ENCODE measurements around the gene CCDC117.
"Not testable (repeated sequence)": the region's sequence is repeated elsewhere in the genome, so short reads cannot be mapped to it uniquely, and the experiment has no call there.

CCDC117 gene

DNA sequence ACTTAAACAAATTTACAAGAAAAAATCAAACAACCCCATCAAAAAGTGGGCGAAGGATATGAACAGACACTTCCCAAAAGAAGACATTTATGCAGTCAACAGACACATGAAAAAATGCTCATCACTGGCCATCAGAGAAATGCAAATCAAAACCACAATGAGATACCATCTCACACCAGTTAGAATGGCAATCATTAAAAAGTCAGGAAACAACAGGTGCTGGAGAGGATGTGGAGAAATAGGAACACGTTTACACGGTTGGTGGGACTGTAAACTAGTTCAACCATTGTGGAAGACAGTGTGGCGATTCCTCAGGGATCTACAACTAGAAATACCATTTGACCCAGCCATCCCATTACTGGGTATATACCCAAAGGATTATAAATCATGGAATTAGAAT is 53.9 kb downstream of the CCDC117 start:
- not testable (repeated sequence) for H3K36me3 ChIP-seq (ENCODE audit: control insufficient read depth in 4 of 4, insufficient read depth in 4 of 4, low read length in 3 of 4); H3K27ac ChIP-seq (ENCODE audit: insufficient read depth in 1 of 2, low read depth in 1 of 2, low read length in 2 of 2, poor library complexity in 1 of 2, severe bottlenecking in 2 of 2); H3K27me3 ChIP-seq (replicated peaks in 2 of 5; ENCODE audit: control insufficient read depth in 4 of 5, insufficient read depth in 5 of 5, low read length in 4 of 5); H3K9me3 ChIP-seq (ENCODE audit: control extremely low read depth in 1 of 5, control insufficient read depth in 4 of 5, insufficient read depth in 2 of 5, low read depth in 1 of 5, low read length in 4 of 5); H3K4me3 ChIP-seq (ENCODE audit: control insufficient read depth in 1 of 7, extremely low read depth in 1 of 7, insufficient read depth in 4 of 7, low read depth in 2 of 7, low read length in 6 of 7); DNase-seq
- H3K4me1 ChIP-seq (ENCODE audit: control extremely low read depth in 1 of 4, control insufficient read depth in 4 of 4, insufficient read depth in 4 of 4, low read length in 3 of 4): peaks cover 13 to 50% (median 39%) of the 10 kb centered on the region in 4 experiments
- POLR2A ChIA-PET: interaction anchor here (0.6 kb wide), 1 partner anchor 136 kb away, joined by 5 read pairs; no protein-coding TSS in a partner anchor
- CTCF ChIA-PET: interaction anchor here (7.0 to 8.7 kb wide), 2 partner anchors 10 to 25 kb away, joined by 91 to 174 read pairs; partner anchors contain the start of gene XBP1
- no CpG with 5 or more reads among the region's 4 CpGs for WGBS (ENCODE audit: insufficient coverage)

DNA sequence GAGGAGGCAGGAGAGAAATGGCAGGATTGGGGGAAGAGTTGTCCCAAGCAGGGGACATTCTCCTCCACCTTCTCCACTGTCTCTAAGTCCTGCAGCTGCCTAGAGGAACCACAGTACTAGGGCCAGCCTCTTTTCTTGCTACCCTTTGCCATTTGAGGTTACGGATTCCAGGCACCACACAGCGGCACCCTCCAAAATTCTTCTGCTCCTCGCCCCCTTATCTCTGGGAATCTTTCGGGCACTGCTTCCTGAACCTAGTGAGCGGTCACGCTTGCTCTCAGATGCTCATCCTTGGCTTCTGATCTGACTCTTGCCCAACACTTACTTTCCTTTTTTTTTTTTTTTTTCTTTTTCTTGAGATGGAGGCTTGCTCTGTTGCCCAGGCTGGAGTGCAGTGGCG is 54.4 kb downstream of the CCDC117 start:
- Histone ChIP-seq H3K27ac (ENCODE audit: insufficient read depth in 1 of 2, low read depth in 1 of 2, low read length in 2 of 2, poor library complexity in 1 of 2, severe bottlenecking in 2 of 2) (no peak overlapping the region), H3K4me1 (ENCODE audit: control extremely low read depth in 1 of 4, control insufficient read depth in 4 of 4, insufficient read depth in 4 of 4, low read length in 3 of 4) (peaks cover 13 to 50% (median 35%) of the 10 kb centered on the region in 4 experiments), H3K4me3 (ENCODE audit: control insufficient read depth in 1 of 7, extremely low read depth in 1 of 7, insufficient read depth in 4 of 7, low read depth in 2 of 7, low read length in 6 of 7) (no peak overlapping the region), H3K36me3 (ENCODE audit: control insufficient read depth in 4 of 4, insufficient read depth in 4 of 4, low read length in 3 of 4) (no peaks in the 10 kb centered on the region), H3K9me3 (ENCODE audit: control extremely low read depth in 1 of 5, control insufficient read depth in 4 of 5, insufficient read depth in 2 of 5, low read depth in 1 of 5, low read length in 4 of 5) (no peaks in the 10 kb centered on the region), H3K27me3 (replicated peaks in 2 of 5; ENCODE audit: control insufficient read depth in 4 of 5, insufficient read depth in 5 of 5, low read length in 4 of 5) (no peaks in the 10 kb centered on the region)
- 88% methylated on average over 6 of the region's 7 CpGs for WGBS (ENCODE audit: insufficient coverage)
- DNase-seq: no peak
- CTCF ChIA-PET: interaction anchor here (7.0 to 8.7 kb wide), 4 partner anchors 10 to 226 kb away, joined by 49 to 174 read pairs (median 100); partner anchors contain the start of gene XBP1
- POLR2A ChIA-PET: interaction anchor here (0.6 kb wide), 1 partner anchor 136 kb away, joined by 5 read pairs; no protein-coding TSS in a partner anchor

DNA sequence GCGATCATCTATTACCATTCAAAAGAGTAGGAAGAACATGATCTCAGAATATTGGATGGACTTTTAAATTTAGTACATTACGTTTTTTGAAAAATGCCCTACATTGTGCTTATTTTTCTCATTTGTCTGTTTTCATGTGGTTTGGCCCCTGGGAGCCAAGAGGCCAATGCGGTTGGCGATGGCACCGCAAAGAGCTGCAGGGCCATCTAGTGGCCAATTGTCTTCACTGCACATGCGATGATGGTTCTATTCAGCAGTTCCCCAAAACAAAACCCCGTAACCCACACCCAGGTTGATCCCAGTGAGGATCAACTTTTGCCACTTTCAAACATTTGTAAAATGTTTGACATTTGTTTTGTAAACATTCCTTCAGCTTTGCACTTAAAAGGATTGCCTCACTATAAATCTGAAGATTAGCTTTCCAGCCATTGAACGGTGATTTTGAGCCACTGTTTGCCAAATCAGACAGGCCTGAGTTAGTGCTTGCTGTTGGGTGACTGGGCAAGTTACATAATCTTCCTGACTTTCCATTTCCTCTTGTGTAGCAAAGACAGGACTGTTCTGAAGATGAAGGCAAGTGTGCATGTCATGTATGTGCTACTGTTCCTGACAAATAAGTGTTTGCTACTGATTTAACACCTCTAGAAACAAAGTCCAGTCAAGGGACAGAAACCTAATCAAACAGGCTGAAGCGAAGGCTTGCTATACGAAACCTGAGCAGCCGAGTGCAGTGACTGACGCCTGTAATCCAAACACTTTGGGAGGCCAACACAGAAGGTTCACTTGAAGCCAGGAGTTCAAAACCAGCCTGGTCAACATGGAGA is 57.1 kb downstream of the CCDC117 start:
- POLR2A ChIA-PET: interaction anchor here (0.6 to 3.1 kb wide), 6 partner anchors 19 to 453 kb away, joined by 3 to 18 read pairs (median 6); partner anchors contain the start of gene XBP1
- WGBS (ENCODE audit: insufficient coverage): 50% methylated on average over 7 of the region's 12 CpGs
- H3K27me3 ChIP-seq (replicated peaks in 2 of 5; ENCODE audit: control insufficient read depth in 4 of 5, insufficient read depth in 5 of 5, low read length in 4 of 5): no peaks in the 10 kb centered on the region

DNA sequence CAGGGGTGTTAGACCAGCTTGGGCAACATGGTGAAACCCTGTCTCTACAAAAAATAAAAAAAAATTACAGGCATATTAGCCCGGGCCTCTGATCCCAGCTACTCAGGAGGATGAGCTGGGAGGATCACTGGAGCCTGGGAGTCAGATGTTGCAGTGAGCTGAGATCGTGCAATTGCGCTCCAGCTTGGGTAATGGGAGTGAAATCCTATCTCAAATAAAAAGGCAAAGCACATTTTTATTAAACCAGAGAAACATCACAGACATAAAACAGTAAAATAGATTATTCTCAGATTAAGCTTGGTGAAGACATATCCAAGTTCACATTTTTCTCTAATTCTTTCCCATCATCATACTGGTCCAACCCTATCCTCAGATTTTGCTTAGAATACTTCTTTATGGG is 57.9 kb downstream of the CCDC117 start:
- ChIA-PET POLR2A (interaction anchor here (0.5 to 3.1 kb wide), 3 partner anchors 28 to 35 kb away, joined by 3 to 7 read pairs (median 5); partner anchors contain the start of gene XBP1), CTCF (interaction anchor here (1.3 to 8.7 kb wide), 10 partner anchors 14 to 812 kb away, joined by 3 to 174 read pairs (median 7); partner anchors contain the start of gene XBP1)
- H3K9me3 ChIP-seq (ENCODE audit: control extremely low read depth in 1 of 5, control insufficient read depth in 4 of 5, insufficient read depth in 2 of 5, low read depth in 1 of 5, low read length in 4 of 5): no peaks in the 10 kb centered on the region
- H3K4me1 ChIP-seq (ENCODE audit: control extremely low read depth in 1 of 4, control insufficient read depth in 4 of 4, insufficient read depth in 4 of 4, low read length in 3 of 4): peaks cover 2 to 32% (median 17%) of the 10 kb centered on the region in 4 experiments
- H3K27ac ChIP-seq (ENCODE audit: insufficient read depth in 1 of 2, low read depth in 1 of 2, low read length in 2 of 2, poor library complexity in 1 of 2, severe bottlenecking in 2 of 2): no peak overlapping the region
- DNase-seq: no peak
- peaks cover 0 to 7% (median 1%) of the 10 kb centered on the region in 4 experiments for H3K36me3 ChIP-seq (ENCODE audit: control insufficient read depth in 4 of 4, insufficient read depth in 4 of 4, low read length in 3 of 4)
- 100% methylated on average over 3 of the region's 3 CpGs for WGBS (ENCODE audit: insufficient coverage)
- H3K4me3 ChIP-seq (ENCODE audit: control insufficient read depth in 1 of 7, extremely low read depth in 1 of 7, insufficient read depth in 4 of 7, low read depth in 2 of 7, low read length in 6 of 7): no peak overlapping the region
- H3K27me3 ChIP-seq (replicated peaks in 2 of 5; ENCODE audit: control insufficient read depth in 4 of 5, insufficient read depth in 5 of 5, low read length in 4 of 5): no peaks in the 10 kb centered on the region

More for the DNA sequence above, 57.1 kb downstream of the CCDC117 start:
- Histone ChIP-seq H3K4me3 (ENCODE audit: control insufficient read depth in 1 of 7, extremely low read depth in 1 of 7, insufficient read depth in 4 of 7, low read depth in 2 of 7, low read length in 6 of 7) (peak overlapping the region in 2 of 7 experiments; percentile 26 to 45), H3K4me1 (ENCODE audit: control extremely low read depth in 1 of 4, control insufficient read depth in 4 of 4, insufficient read depth in 4 of 4, low read length in 3 of 4) (peaks cover 2 to 32% (median 17%) of the 10 kb centered on the region in 4 experiments), H3K9me3 (ENCODE audit: control extremely low read depth in 1 of 5, control insufficient read depth in 4 of 5, insufficient read depth in 2 of 5, low read depth in 1 of 5, low read length in 4 of 5) (no peaks in the 10 kb centered on the region), H3K36me3 (ENCODE audit: control insufficient read depth in 4 of 4, insufficient read depth in 4 of 4, low read length in 3 of 4) (peaks cover 0 to 7% (median 1%) of the 10 kb centered on the region in 4 experiments), H3K27ac (ENCODE audit: insufficient read depth in 1 of 2, low read depth in 1 of 2, low read length in 2 of 2, poor library complexity in 1 of 2, severe bottlenecking in 2 of 2) (no peak overlapping the region)
- DNase-seq: peak; percentile 82 to 92 (median 90)
- CTCF ChIA-PET: interaction anchor here (0.8 to 8.7 kb wide), 12 partner anchors 13 to 811 kb away, joined by 3 to 174 read pairs (median 5); partner anchors contain the start of gene XBP1

DNA sequence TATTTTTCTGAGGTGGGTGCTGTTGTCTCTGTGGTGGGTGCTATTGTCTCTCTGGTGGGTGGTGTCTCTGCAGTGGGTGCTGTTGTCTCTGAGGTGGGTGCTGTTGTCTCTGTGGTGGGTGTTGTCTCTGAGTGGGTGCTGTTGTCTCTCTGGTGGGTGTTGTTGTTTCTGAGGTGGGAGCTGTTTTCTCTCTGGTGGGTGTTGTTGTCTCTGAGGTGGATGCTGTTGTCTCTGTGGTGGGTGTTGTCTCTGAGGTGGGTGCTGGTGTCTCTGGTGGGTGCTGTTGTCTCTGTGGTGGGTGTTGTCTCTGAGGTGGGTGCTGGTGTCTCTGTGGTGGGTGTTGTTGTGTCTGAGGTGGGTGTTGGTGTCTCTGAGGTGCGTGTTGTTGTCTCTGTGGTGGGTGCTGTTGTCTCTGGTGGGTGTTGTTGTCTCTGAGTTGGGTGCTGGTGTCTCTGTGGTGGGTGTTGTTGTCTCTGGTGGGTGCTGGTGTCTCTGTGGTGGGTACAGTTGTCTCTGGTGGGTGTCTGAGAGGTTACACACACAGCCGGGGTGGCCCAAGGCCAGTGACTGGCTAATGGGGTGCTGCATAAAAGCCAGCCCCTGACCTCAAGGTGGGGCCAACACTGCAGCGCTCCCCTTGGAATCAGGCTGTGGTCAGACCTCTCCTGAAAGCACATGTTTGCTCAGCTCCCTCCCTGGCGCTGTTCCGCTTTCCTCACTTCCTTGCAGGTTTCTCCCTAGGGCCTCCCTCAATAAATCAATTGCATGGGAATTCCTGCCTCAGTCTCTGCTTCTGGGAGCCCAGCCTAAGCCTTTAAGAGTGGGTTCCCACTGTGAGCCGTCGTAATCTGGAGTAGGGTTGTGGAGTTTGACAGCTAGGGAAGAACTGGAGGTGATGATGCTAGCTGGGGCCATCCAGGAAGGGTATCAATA is 58.9 kb downstream of the CCDC117 start:
- no peak overlapping the region for H3K27ac ChIP-seq (ENCODE audit: insufficient read depth in 1 of 2, low read depth in 1 of 2, low read length in 2 of 2, poor library complexity in 1 of 2, severe bottlenecking in 2 of 2)
- H3K27me3 ChIP-seq (replicated peaks in 2 of 5; ENCODE audit: control insufficient read depth in 4 of 5, insufficient read depth in 5 of 5, low read length in 4 of 5): no peaks in the 10 kb centered on the region
- no peak overlapping the region for H3K4me3 ChIP-seq (ENCODE audit: control insufficient read depth in 1 of 7, extremely low read depth in 1 of 7, insufficient read depth in 4 of 7, low read depth in 2 of 7, low read length in 6 of 7)
- POLR2A ChIA-PET: interaction anchor here (0.8 kb wide), 1 partner anchor 31 kb away, joined by 5 read pairs; the partner anchor contains the start of gene XBP1
- H3K4me1 ChIP-seq (ENCODE audit: control extremely low read depth in 1 of 4, control insufficient read depth in 4 of 4, insufficient read depth in 4 of 4, low read length in 3 of 4): peaks cover 2 to 32% (median 17%) of the 10 kb centered on the region in 4 experiments
- no peaks in the 10 kb centered on the region for H3K9me3 ChIP-seq (ENCODE audit: control extremely low read depth in 1 of 5, control insufficient read depth in 4 of 5, insufficient read depth in 2 of 5, low read depth in 1 of 5, low read length in 4 of 5)
- H3K36me3 ChIP-seq (ENCODE audit: control insufficient read depth in 4 of 4, insufficient read depth in 4 of 4, low read length in 3 of 4): peaks cover 0 to 7% (median 1%) of the 10 kb centered on the region in 4 experiments
- WGBS (ENCODE audit: insufficient coverage): 82% methylated on average over 3 of the region's 7 CpGs
- DNase-seq: no peak
- CTCF ChIA-PET: interaction anchor here (1.5 to 8.7 kb wide), 6 partner anchors 15 to 230 kb away, joined by 3 to 174 read pairs (median 70); partner anchors contain the start of gene XBP1

DNA sequence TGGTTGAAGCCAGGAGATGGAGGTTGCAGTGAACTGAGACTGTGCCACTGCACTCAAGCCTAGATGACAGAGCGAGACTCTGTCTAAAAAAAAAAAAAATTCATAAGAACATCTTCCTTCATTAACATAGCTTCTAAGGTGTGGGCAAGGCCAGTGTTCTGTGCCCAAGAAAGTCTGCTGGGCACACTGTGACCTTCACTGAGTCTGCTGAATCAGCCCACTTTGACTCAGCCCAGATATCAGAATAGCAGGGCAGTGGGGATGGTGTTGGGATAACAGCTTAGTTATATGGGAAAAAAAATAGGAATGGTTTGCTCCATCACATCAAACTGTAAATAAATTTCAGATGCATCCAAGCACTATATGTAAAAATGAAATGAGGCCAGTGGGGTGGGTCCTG is 60.2 kb downstream of the CCDC117 start:
- H3K36me3 ChIP-seq (ENCODE audit: control insufficient read depth in 4 of 4, insufficient read depth in 4 of 4, low read length in 3 of 4): peaks cover 0 to 7% (median 1%) of the 10 kb centered on the region in 4 experiments
- ChIA-PET POLR2A (interaction anchor here (0.6 kb wide), 1 partner anchor 73 kb away, joined by 6 read pairs; no protein-coding TSS in a partner anchor), CTCF (interaction anchor here (0.6 to 8.7 kb wide), 6 partner anchors 16 to 420 kb away, joined by 3 to 174 read pairs (median 70); partner anchors contain the start of gene XBP1)
- no peak for DNase-seq
- H3K27ac ChIP-seq (ENCODE audit: insufficient read depth in 1 of 2, low read depth in 1 of 2, low read length in 2 of 2, poor library complexity in 1 of 2, severe bottlenecking in 2 of 2): no peak overlapping the region
- no peaks in the 10 kb centered on the region for H3K9me3 ChIP-seq (ENCODE audit: control extremely low read depth in 1 of 5, control insufficient read depth in 4 of 5, insufficient read depth in 2 of 5, low read depth in 1 of 5, low read length in 4 of 5)
- H3K4me1 ChIP-seq (ENCODE audit: control extremely low read depth in 1 of 4, control insufficient read depth in 4 of 4, insufficient read depth in 4 of 4, low read length in 3 of 4): peaks cover 2 to 29% (median 12%) of the 10 kb centered on the region in 4 experiments
- no CpG with 5 or more reads among the region's 1 CpG for WGBS (ENCODE audit: insufficient coverage)
- H3K27me3 ChIP-seq (replicated peaks in 2 of 5; ENCODE audit: control insufficient read depth in 4 of 5, insufficient read depth in 5 of 5, low read length in 4 of 5): no peaks in the 10 kb centered on the region
- H3K4me3 ChIP-seq (ENCODE audit: control insufficient read depth in 1 of 7, extremely low read depth in 1 of 7, insufficient read depth in 4 of 7, low read depth in 2 of 7, low read length in 6 of 7): no peak overlapping the region

Measured in common myeloid progenitor, CD34-positive (primary cell).